Endothelial cell (in vitro differentiated cells): Measurements from ENCODE around the gene BMP7. TPM values are rescaled to one million over a fixed set of nuclear protein-coding genes. Genes with fewer than 3 reads are reported as not detected.

ENCODE experiments used
- DNase-seq: peaks from one replicate; pipeline ENCODE4 v3.0.0; 2021; ENCODE audit warnings: low spot score
- H3K27ac Mint-ChIP-seq: one replicate; pipeline ENCODE4 v1.8.0; 2021; ENCODE audit warnings: mixed read lengths, inconsistent platforms; ENCODE audit not compliant: unreplicated experiment
- H3K27me3 Mint-ChIP-seq: one replicate; pipeline ENCODE4 v1.8.0; 2021; ENCODE audit warnings: mild to moderate bottlenecking, moderate library complexity, mixed read lengths, inconsistent platforms; ENCODE audit not compliant: unreplicated experiment
- H3K36me3 Mint-ChIP-seq: one replicate; pipeline ENCODE4 v1.8.0; 2021; ENCODE audit warnings: mild to moderate bottlenecking, low read depth, mixed read lengths, inconsistent platforms; ENCODE audit not compliant: unreplicated experiment
- H3K4me1 Mint-ChIP-seq: one replicate; pipeline ENCODE4 v1.8.0; 2021; ENCODE audit warnings: mild to moderate bottlenecking, mixed read lengths, inconsistent platforms; ENCODE audit not compliant: unreplicated experiment
- H3K4me3 Mint-ChIP-seq: one replicate; pipeline ENCODE4 v1.8.0; 2021; ENCODE audit warnings: mild to moderate bottlenecking, mixed read lengths, inconsistent platforms; ENCODE audit not compliant: unreplicated experiment
- H3K9me3 Mint-ChIP-seq: one replicate; pipeline ENCODE4 v1.8.0; 2021; ENCODE audit warnings: mixed read lengths, inconsistent platforms; ENCODE audit not compliant: unreplicated experiment
- total RNA-seq: library from RNA; stranded (reverse); fragmentation: NEBNext Ultra II Directional; extraction: Animal tissue kit (Norgen Biotek cat#: 25700); gene quantifications from one replicate; pipeline ENCODE4 v1.2.1, GENCODE V29; 2021; ENCODE audit not compliant: unreplicated experiment
- TF ChIP-seq, protein P1 (sequence below): fragments of 200-600 bp; sonication (generic); IDR thresholded peaks from one replicate; pipeline ENCODE4 v1.5.0; 2021; ENCODE audit warnings: antibody characterized with exemption; ENCODE audit not compliant: unreplicated experiment

The BMP7 gene
- total RNA-seq, 1 donor from 2014 or later: 0.38 TPM

DNA sequence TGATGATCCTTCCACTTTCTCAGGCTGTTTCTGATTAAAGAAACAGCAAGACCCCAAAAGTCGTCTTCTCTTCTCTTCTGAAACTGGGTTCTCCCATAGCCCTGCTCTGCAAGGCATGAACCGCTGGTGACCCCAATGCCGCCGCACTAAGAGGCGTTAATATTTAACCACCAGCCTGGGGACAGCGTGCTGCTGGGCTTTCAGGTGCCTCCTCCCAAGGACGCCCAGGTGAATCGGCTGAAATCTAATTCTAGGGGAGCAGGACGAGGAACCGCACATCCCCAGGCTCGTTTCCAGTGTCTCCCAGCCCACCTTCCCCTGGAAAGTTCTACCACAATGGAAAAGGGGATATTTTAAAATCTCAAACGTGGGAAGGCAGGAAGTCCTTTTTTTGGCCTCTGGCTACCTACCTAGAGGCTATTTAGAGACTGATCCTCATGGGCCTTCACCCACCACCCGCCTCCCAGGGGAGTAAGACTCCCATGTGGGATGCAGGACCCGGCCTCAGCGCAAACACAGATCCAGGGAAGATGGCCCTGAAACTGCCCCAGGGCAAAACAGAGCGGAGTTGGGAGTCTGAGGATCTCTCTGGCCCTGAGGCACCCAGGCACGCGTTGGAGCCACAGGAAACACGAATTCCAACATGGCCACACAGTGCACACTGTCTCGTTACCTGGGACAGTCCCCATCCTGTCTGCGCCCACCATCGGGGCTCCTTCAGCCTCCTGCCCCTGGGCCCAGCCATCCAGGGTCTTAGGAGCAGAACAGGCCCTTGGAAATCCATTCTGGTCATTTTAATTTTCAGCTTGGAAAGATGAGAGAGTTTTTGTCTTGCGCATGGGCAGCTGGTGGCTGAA is 56.2 kb downstream of the BMP7 start:
- Mint-ChIP-seq H3K9me3 (no peaks in the 10 kb centered on the region), H3K36me3 (no peaks in the 10 kb centered on the region), H3K27me3 (peaks cover 8% of the 10 kb centered on the region), H3K4me3 (no peak overlapping the region), H3K4me1 (peaks cover 4% of the 10 kb centered on the region), H3K27ac (no peak overlapping the region)
- TF ChIP-seq, protein P1, sequence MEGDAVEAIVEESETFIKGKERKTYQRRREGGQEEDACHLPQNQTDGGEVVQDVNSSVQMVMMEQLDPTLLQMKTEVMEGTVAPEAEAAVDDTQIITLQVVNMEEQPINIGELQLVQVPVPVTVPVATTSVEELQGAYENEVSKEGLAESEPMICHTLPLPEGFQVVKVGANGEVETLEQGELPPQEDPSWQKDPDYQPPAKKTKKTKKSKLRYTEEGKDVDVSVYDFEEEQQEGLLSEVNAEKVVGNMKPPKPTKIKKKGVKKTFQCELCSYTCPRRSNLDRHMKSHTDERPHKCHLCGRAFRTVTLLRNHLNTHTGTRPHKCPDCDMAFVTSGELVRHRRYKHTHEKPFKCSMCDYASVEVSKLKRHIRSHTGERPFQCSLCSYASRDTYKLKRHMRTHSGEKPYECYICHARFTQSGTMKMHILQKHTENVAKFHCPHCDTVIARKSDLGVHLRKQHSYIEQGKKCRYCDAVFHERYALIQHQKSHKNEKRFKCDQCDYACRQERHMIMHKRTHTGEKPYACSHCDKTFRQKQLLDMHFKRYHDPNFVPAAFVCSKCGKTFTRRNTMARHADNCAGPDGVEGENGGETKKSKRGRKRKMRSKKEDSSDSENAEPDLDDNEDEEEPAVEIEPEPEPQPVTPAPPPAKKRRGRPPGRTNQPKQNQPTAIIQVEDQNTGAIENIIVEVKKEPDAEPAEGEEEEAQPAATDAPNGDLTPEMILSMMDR: no peak
- DNase-seq: no peak

DNA sequence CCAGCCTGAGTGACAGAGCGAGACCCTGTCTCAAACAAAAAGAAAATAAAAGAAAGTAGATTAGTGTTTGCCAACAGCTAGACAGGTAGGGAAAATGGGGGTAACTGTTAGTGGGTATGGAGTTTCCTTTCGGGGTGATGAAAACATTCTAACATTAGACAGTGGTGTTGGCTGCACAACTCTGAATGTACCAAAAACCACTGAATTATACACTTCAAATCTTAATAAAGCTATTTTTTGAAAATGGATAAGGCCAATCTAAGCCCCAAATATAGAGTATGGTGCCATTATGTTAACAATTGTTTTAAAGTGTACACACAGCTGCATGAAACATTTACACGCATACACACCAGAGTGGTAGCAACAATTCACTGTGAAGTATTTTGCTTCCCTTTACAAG is 57.0 kb downstream of the BMP7 start:
- Mint-ChIP-seq H3K4me3 (no peak overlapping the region), H3K9me3 (no peaks in the 10 kb centered on the region), H3K27ac (no peak overlapping the region), H3K27me3 (peaks cover 8% of the 10 kb centered on the region), H3K36me3 (no peaks in the 10 kb centered on the region), H3K4me1 (peaks cover 4% of the 10 kb centered on the region)
- no peak for DNase-seq
- TF ChIP-seq, protein P1: no peak

DNA sequence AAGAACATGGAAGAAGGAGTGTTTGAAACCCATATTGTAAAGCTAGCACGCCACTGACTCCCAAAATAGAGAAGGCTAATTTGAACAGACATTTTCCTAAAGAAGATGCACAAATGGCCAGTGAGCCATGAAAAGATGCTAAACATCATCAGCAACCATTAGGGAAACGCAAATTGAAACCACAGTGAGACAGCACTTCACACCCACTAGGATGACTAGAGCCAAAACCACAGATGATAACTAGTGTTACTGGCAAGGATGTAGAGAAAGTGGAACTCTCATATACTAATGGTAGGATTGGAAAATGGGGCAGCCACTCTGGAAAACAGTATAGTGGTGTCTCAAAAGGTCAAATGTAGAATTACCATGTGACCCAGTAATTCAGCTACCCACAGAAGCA is 58.2 kb downstream of the BMP7 start:
- Mint-ChIP-seq H3K4me3 (no peak overlapping the region), H3K27ac (no peak overlapping the region), H3K27me3 (peaks cover 8% of the 10 kb centered on the region), H3K4me1 (peaks cover 4% of the 10 kb centered on the region), H3K9me3 (no peaks in the 10 kb centered on the region), H3K36me3 (no peaks in the 10 kb centered on the region)
- DNase-seq: no peak
- TF ChIP-seq, protein P1: no peak

DNA sequence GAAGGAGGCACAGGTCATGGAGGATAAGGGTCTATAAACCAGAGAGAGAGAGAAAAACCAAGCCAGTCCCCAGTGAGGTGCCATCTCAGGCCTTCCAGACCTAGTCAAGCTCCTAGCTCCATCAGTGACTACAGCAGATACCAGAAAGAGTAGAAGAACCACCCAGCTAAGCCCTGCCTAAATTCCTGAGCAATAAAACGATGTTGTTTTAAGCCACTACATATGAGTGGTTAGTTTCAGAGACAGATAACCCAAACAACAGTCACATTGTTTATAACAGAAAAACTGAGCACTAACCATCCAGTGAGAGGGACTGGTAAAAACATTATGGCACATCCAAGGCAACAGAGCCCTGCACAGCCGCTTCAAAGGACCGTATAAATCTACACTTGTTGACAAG is 59.2 kb downstream of the BMP7 start:
- no peaks in the 10 kb centered on the region for H3K9me3 Mint-ChIP-seq
- peaks cover 4% of the 10 kb centered on the region for H3K4me1 Mint-ChIP-seq
- DNase-seq: no peak
- TF ChIP-seq, protein P1: no peak
- H3K36me3 Mint-ChIP-seq: no peaks in the 10 kb centered on the region
- no peak overlapping the region for H3K4me3 Mint-ChIP-seq
- no peak overlapping the region for H3K27ac Mint-ChIP-seq
- peaks cover 8% of the 10 kb centered on the region for H3K27me3 Mint-ChIP-seq

DNA sequence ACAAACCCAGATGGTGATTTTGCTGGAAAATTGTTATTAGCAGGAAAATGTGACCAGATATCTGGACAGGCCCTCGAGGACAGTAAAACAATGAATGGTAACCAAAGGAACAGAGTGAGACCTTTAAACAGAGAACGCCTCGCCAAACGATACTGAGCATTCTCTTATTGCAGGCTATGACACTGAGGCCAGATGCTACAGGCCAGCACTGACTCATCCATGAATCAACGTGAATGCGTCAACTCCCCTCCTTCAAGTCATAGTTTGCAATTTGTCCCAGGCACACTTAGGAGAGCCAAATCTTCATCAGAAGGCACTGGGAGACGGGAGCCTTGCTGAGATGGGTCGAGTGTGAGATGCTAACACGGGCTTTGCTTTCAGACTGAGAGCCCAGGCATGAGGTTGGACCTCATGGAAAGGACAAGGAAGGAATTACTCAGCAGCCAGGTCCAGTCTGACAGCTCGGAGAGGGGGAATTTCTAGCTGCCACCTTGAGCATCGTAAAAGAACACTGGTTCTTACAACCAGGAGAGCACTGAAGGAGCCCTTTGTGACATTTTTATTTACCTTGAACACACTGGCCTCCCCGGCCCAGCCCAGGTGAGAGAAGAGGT is 60.7 kb downstream of the BMP7 start:
- TF ChIP-seq, protein P1: no peak
- DNase-seq: no peak
- Mint-ChIP-seq H3K4me3 (no peak overlapping the region), H3K4me1 (no peaks in the 10 kb centered on the region), H3K9me3 (no peaks in the 10 kb centered on the region), H3K36me3 (no peaks in the 10 kb centered on the region), H3K27ac (no peak overlapping the region), H3K27me3 (peaks cover 9% of the 10 kb centered on the region)
